Measurements from ENCODE around the gene ADAMTS3. TPM values are rescaled to one million over a fixed set of nuclear protein-coding genes. Genes with fewer than 3 reads are reported as not detected.

Gene ADAMTS3
- total RNA-seq, 6 experiments from 2014 or later = 0.03 to 0.19 TPM; not detected in 4

DNA sequence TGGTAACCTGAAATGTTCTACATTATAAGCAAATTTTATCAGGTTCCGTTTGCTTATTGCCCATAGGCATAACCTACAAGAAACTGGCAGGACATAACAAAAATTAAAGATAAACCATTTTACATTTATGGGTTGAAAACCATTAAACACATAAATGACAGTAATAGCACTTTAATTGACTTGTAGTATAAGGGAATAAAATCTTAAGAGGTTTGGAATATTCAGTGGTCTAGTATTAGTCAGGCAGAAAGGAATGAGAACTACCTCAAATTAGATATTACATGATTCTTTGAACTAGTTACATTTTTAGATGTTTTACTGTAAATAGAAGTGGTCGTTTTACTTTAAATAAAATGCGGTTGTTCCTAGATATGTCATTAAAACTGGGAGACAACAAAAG lies 111.9 kb downstream of the ADAMTS3 start:
- H3K27me3 Mint-ChIP-seq (ENCODE audit: insufficient read depth) = no peaks in the 10 kb centered on the region
- TF ChIP-seq, protein P1, sequence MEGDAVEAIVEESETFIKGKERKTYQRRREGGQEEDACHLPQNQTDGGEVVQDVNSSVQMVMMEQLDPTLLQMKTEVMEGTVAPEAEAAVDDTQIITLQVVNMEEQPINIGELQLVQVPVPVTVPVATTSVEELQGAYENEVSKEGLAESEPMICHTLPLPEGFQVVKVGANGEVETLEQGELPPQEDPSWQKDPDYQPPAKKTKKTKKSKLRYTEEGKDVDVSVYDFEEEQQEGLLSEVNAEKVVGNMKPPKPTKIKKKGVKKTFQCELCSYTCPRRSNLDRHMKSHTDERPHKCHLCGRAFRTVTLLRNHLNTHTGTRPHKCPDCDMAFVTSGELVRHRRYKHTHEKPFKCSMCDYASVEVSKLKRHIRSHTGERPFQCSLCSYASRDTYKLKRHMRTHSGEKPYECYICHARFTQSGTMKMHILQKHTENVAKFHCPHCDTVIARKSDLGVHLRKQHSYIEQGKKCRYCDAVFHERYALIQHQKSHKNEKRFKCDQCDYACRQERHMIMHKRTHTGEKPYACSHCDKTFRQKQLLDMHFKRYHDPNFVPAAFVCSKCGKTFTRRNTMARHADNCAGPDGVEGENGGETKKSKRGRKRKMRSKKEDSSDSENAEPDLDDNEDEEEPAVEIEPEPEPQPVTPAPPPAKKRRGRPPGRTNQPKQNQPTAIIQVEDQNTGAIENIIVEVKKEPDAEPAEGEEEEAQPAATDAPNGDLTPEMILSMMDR (IDR thresholded peaks at IDR 0.05) = no peak
- H3K9me3 Mint-ChIP-seq = no peaks in the 10 kb centered on the region
- no peaks in the 10 kb centered on the region for H3K4me1 Mint-ChIP-seq (ENCODE audit: low read depth)
- no peaks in the 10 kb centered on the region for H3K36me3 Mint-ChIP-seq (ENCODE audit: low read depth)
- H3K27ac Mint-ChIP-seq = no peak overlapping the region
- no peak overlapping the region for H3K4me3 Mint-ChIP-seq
- no peak for DNase-seq

DNA sequence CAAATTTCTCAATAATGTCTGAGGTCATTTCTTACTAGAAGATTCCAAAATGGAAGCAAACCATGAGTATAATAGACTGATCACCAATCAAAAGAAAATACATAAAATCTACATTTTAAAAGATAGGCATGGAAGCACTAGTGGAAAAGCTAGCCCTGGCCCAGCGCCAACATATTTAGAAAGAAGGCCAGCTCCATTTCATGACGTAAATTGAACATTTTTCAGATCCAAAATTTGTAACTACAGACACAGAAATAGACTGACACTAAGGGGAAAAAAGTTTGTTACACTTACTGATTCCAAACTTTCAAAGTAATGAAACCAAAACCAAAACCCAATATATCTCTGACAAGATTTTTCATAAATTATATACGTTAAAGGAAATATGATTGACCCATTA lies 117.7 kb downstream of the ADAMTS3 start:
- Mint-ChIP-seq H3K27ac (no peak overlapping the region), H3K36me3 (ENCODE audit: low read depth) (no peaks in the 10 kb centered on the region), H3K4me1 (ENCODE audit: low read depth) (no peaks in the 10 kb centered on the region), H3K9me3 (no peaks in the 10 kb centered on the region), H3K27me3 (ENCODE audit: insufficient read depth) (no peaks in the 10 kb centered on the region), H3K4me3 (no peak overlapping the region)
- DNase-seq = no peak
- TF ChIP-seq, protein P1 (IDR thresholded peaks at IDR 0.05) = no peak

DNA sequence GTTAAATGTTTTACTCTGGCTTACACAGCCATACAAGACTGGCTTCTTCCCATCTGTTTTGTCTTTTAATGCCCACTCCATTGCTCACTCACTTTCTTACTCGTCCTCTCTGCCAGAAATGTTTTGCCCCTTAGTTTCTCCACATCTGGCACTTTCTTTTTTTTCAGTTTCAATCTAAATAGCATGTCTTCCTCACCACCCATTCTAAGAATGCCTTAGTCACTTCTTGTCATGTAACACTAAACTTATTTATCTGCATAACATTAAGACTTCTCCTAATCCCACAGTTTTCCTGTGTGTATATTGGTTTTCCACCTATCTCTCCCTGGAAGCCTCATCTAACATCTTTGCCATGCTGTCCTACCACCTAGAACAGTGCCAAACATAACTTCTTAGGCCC lies 119.3 kb downstream of the ADAMTS3 start:
- H3K4me1 Mint-ChIP-seq (ENCODE audit: low read depth) = no peaks in the 10 kb centered on the region
- no peak overlapping the region for H3K4me3 Mint-ChIP-seq
- DNase-seq = no peak
- H3K27me3 Mint-ChIP-seq (ENCODE audit: insufficient read depth) = peaks cover 2% of the 10 kb centered on the region; the same call in 1 of the 2 replicates
- H3K9me3 Mint-ChIP-seq = no peaks in the 10 kb centered on the region
- H3K27ac Mint-ChIP-seq = no peak overlapping the region
- TF ChIP-seq, protein P1 (IDR thresholded peaks at IDR 0.05) = no peak
- H3K36me3 Mint-ChIP-seq (ENCODE audit: low read depth) = no peaks in the 10 kb centered on the region

DNA sequence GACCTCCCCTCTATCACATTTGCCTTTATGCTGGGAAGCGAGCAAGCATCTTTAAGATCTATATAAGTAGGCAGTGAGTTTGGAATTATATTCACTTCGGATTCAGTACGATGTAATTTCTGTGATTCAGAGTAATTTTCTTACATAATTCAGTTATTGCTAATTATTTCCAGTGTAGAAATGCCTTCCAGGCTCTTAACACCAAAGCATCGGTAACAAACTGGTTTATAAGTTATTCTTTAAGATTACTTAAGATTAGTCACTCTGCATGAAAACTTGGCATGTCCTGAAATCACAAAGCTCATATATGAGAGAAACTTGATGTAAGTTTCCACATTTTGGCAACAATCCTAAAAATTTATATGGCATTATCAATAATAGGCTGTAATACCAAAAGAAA lies 120.8 kb downstream of the ADAMTS3 start:
- no peak overlapping the region for H3K27ac Mint-ChIP-seq
- H3K27me3 Mint-ChIP-seq (ENCODE audit: insufficient read depth) = peaks cover 2% of the 10 kb centered on the region; the same call in 1 of the 2 replicates
- H3K4me3 Mint-ChIP-seq = no peak overlapping the region
- peaks cover under 1% of the 10 kb centered on the region; the same call in 1 of the 2 replicates for H3K4me1 Mint-ChIP-seq (ENCODE audit: low read depth)
- no peaks in the 10 kb centered on the region for H3K9me3 Mint-ChIP-seq
- H3K36me3 Mint-ChIP-seq (ENCODE audit: low read depth) = no peaks in the 10 kb centered on the region
- TF ChIP-seq, protein P1 (IDR thresholded peaks at IDR 0.05) = no peak
- DNase-seq = no peak

DNA sequence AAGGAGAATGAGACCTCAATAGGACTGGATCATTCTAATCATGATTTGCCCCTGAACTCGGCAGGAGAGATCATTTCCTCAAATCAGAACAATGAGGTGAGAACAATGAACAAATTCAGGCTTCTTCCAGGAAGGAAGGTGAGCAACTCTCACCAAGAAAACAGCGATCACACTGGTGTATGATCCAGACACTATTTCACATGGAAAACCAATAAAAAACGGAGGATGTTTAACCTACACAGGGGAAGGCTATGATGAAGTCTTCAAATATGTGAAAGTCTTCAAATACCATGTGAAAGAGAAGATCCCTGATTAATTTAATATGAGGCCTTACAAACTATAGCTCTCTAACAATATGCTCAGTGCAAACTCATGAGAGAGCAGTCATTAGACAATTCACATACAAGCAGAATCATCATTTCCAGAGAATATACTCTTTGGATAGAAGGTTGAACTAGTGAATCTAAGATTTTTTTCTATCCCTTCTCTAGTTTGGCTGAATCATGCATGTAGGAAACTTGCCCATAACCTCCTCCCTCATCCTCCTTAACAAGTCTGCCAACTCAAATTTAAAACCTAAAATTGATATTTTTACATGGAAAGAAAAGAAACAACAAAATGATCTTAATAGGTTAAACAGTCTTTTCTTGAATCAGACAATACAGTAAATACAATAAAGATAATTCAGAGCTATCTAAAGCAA lies 122.5 kb downstream of the ADAMTS3 start:
- Mint-ChIP-seq H3K36me3 (ENCODE audit: low read depth) (no peaks in the 10 kb centered on the region), H3K9me3 (no peaks in the 10 kb centered on the region), H3K4me1 (ENCODE audit: low read depth) (peaks cover 15% of the 10 kb centered on the region), H3K27me3 (ENCODE audit: insufficient read depth) (peaks cover 3% of the 10 kb centered on the region; the same call in 1 of the 2 replicates), H3K27ac (no peak overlapping the region), H3K4me3 (no peak overlapping the region)
- TF ChIP-seq, protein P1 (IDR thresholded peaks at IDR 0.05) = no peak
- DNase-seq = no peak

Measured in HFFc6 (cell line).